K562 (cell line): ENCODE data around the gene NINL. TPM values are rescaled to one million over a fixed set of nuclear protein-coding genes. Genes with fewer than 3 reads are reported as not detected.

Source experiments
- ATAC-seq: fragments of 200-7000 bp; cut with Tn5 transposase; 3 replicates; pipeline ENCODE4 v1.9.1; 2020; ENCODE audit warnings: moderate library complexity
- BruUV-seq: library from RNA; stranded (reverse); fragments of 400-500 nt; replicated peaks from 2 replicates; lab custom pipeline; 2021; lab: Mats Ljungman, UMichigan
- CTCF ChIA-PET: fragments of 300-600 bp; formaldehyde crosslinking; extraction: SDS; loops from one replicate; lab custom pipeline; 2021; ENCODE audit warnings: low intra/inter-chr PET ratio; lab: Yijun Ruan, JAX
- POLR2A ChIA-PET: fragments of 300-600, 350-650 bp; sonication (Branson Sonifier 250); formaldehyde crosslinking; extraction: SDS; loops from one replicate; lab custom pipeline; 2021; ENCODE audit warnings: antibody characterized with exemption, inconsistent platforms; lab: Yijun Ruan, JAX
- DNase-seq, 4 experiments: peaks; one replicate each; pipeline versions ENCODE4 v3.0.0 to v3.0.0-alpha.2; 2011 to 2018; ENCODE audit warnings: low spot score in 3 of 4, mixed read lengths in 3 of 4; ENCODE audit errors: extremely low read depth in 1 of 4
- FAIRE-seq: peaks from 2 replicates; lab custom pipeline; 2011; peaks lifted over from hg19 to GRCh38; lab: Jason Lieb, UNC
- H2AFZ ChIP-seq: 2 replicates; pipeline ENCODE4 v1.6.0; 2011; ENCODE audit warnings: low read depth, low read length, control low read depth, inconsistent platforms
- H3K27ac ChIP-seq: fragments of 200-600 bp; 3 replicates; pipeline ENCODE4 v1.8.0; 2011; ENCODE audit warnings: low read depth, mild to moderate bottlenecking, control low read depth, inconsistent platforms, low read length, moderate library complexity, mixed read lengths; ENCODE audit errors: extremely low read depth
- H3K27me3 ChIP-seq, 2 experiments: fragments of 300-600 bp in 1 of 2; 2 replicates in 1 of 2; 3 replicates in 1 of 2; pipeline versions ENCODE4 v1.6.0 to v1.8.0; 2011; ENCODE audit warnings: inconsistent platforms in 2 of 2, low read length in 2 of 2, mild to moderate bottlenecking in 1 of 2, mixed read lengths in 1 of 2, moderate library complexity in 1 of 2; ENCODE audit not compliant: control insufficient read depth in 2 of 2, insufficient read depth in 2 of 2
- H3K36me3 ChIP-seq: fragments of 300-600 bp; 3 replicates; pipeline ENCODE4 v1.8.0; 2011; ENCODE audit warnings: mild to moderate bottlenecking, low read length, inconsistent platforms; ENCODE audit not compliant: control insufficient read depth, insufficient read depth
- H3K4me1 ChIP-seq, 2 experiments: fragments of 200-600 bp in 1 of 2; replicated peaks in 1 of 2; 2 replicates in 1 of 2; 3 replicates in 1 of 2; pipeline versions ENCODE4 v1.5.1 to v1.8.0; 2011; ENCODE audit warnings: inconsistent platforms in 2 of 2, low read length in 2 of 2, mild to moderate bottlenecking in 1 of 2, mixed read lengths in 1 of 2, moderate library complexity in 1 of 2; ENCODE audit not compliant: control insufficient read depth in 2 of 2, insufficient read depth in 2 of 2
- H3K4me2 ChIP-seq: 2 replicates; pipeline ENCODE4 v1.6.1; 2011; ENCODE audit warnings: low read length, control low read depth, inconsistent platforms, mixed read lengths; ENCODE audit not compliant: insufficient read depth
- H3K4me3 ChIP-seq: fragments of 200-600 bp; sonication (generic), shearing (Covaris generic); 2 replicates; pipeline ENCODE4 v1.5.1; 2016; ENCODE audit warnings: control low read depth, inconsistent platforms
- H3K79me2 ChIP-seq: fragments of 200-600 bp; 3 replicates; pipeline ENCODE4 v1.8.0; 2011; ENCODE audit warnings: low read length, inconsistent platforms; ENCODE audit not compliant: control insufficient read depth, insufficient read depth
- H3K9ac ChIP-seq, 2 experiments: 2 replicates each; pipeline versions ENCODE4 v1.6.0 to v1.6.1; 2011; ENCODE audit warnings: low read depth in 2 of 2, low read length in 2 of 2, control low read depth in 1 of 2, inconsistent platforms in 1 of 2, mild to moderate bottlenecking in 1 of 2, mixed read lengths in 1 of 2; ENCODE audit not compliant: insufficient read depth in 1 of 2
- H3K9me1 ChIP-seq: one replicate; pipeline ENCODE4 v1.6.0; 2011; ENCODE audit warnings: inconsistent platforms, mild to moderate bottlenecking, low read length, moderate library complexity; ENCODE audit not compliant: control insufficient read depth, insufficient read depth
- H3K9me3 ChIP-seq: replicated peaks from 2 replicates; pipeline ENCODE4 v1.5.1; 2011; ENCODE audit warnings: low read depth, low read length, inconsistent platforms; ENCODE audit not compliant: control insufficient read depth, insufficient read depth
- H4K20me1 ChIP-seq: replicated peaks from 2 replicates; pipeline ENCODE4 v1.6.1; 2011; ENCODE audit warnings: low read length, inconsistent platforms, mixed read lengths; ENCODE audit not compliant: control insufficient read depth, insufficient read depth
- GABPA ChIP-seq: fragments of 200-800 bp; sonication (Bioruptor generic); conservative IDR thresholded peaks from 2 replicates; pipeline ENCODE4 v1.6.1; 2016; ENCODE audit warnings: low read depth, missing genetic modification characterization, missing compliant biosample characterization
- JUNB ChIP-seq: fragments of 450-650 bp; formaldehyde crosslinking; conservative IDR thresholded peaks from 2 replicates; pipeline ENCODE4 v1.4.0; 2020; ENCODE audit warnings: mild to moderate bottlenecking
- POLR2AphosphoS5 ChIP-seq: IDR thresholded peaks from 2 replicates; pipeline ENCODE4 v1.6.1; 2011; ENCODE audit warnings: mild to moderate bottlenecking, low read depth, low read length, moderate library complexity; ENCODE audit not compliant: control insufficient read depth, insufficient read depth
- PTRF ChIP-seq: fragments of 450-650 bp; IDR thresholded peaks from 2 replicates; pipeline ENCODE4 v1.6.1; 2016; ENCODE audit warnings: mild to moderate bottlenecking, missing genetic modification characterization, missing compliant biosample characterization
- TAF9B ChIP-seq: fragments of 450-650 bp; IDR thresholded peaks from 2 replicates; pipeline ENCODE4 v1.6.1; 2018; ENCODE audit warnings: mild to moderate bottlenecking; ENCODE audit not compliant: partially characterized antibody
- THRAP3 ChIP-seq: fragments of 450-650 bp; IDR thresholded peaks from 2 replicates; pipeline ENCODE4 v1.6.1; 2016; ENCODE audit warnings: mild to moderate bottlenecking, inconsistent platforms, borderline replicate concordance
- ZSCAN32 ChIP-seq: fragments of 450-650 bp; formaldehyde crosslinking; IDR thresholded peaks from 2 replicates; pipeline ENCODE4 v1.4.0; 2020; ENCODE audit warnings: mild to moderate bottlenecking, moderate library complexity
- WGBS: fragments of 100-300 bp; shearing (Covaris generic); methylation state at CpG from one replicate; pipeline ENCODE4 v1.1.6; 2016; ENCODE audit warnings: low coverage, mixed read lengths; ENCODE audit not compliant: insufficient coverage; ENCODE audit errors: missing lambda C conversion rate; 5-methylcytosine and 5-hydroxymethylcytosine counted together
- in situ Hi-C: fragments of 300-500 bp; cut with MboI; formaldehyde crosslinking; loops from 4 replicates; pipeline ENCODE4 v1.15.0; 2018; ENCODE audit warnings: inconsistent platforms, mixed read lengths
- intact Hi-C: fragments of 100-400 bp; cut with micrococcal nuclease; formaldehyde crosslinking; loops from 2 replicates; pipeline ENCODE4 v1.14.2; 2022
- polyA plus RNA-seq, 8 experiments: library from polyadenylated mRNA; depleted of rRNA in 4 of 8; stranded (reverse) in 5 of 8; unstranded in 3 of 8; fragments of >200 nt; fragmentation: Nextera tagmentation in 2 of 8; fragmentation: Illumina TruSeq in 1 of 8; extraction: Ambion mirVana in 2 of 8; extraction: Trizol in 1 of 8; gene quantifications; 2 replicates each; pipeline versions ENCODE4 v1.2.1 to v1.2.3, GENCODE V29; 2011 to 2014; ENCODE audit warnings: inconsistent platforms in 1 of 8, missing spikeins in 1 of 8
- total RNA-seq, 7 experiments: library from RNA; depleted of rRNA in 6 of 7; stranded (reverse); fragments of >200 nt in 6 of 7; fragmentation: Illumina TruSeq in 2 of 7; extraction: Trizol in 2 of 7; gene quantifications; 2 replicates each; pipeline versions ENCODE4 v1.2.1 to v1.2.3, GENCODE V29; 2011 to 2021; ENCODE audit warnings: low replicate concordance in 1 of 7
- TF ChIP-seq, protein P1 (sequence below): fragments of 450-650 bp; IDR thresholded peaks from 2 replicates; pipeline ENCODE4 v1.7.0; 2016; ENCODE audit warnings: borderline replicate concordance

NINL gene
- total and polyA plus RNA-seq, 9 of the 15 experiments (the other 6 are each of a cell fraction or from before 2014, with no cell fraction given): 0.03 to 0.22 (median 0.05) TPM; not detected in 5

DNA sequence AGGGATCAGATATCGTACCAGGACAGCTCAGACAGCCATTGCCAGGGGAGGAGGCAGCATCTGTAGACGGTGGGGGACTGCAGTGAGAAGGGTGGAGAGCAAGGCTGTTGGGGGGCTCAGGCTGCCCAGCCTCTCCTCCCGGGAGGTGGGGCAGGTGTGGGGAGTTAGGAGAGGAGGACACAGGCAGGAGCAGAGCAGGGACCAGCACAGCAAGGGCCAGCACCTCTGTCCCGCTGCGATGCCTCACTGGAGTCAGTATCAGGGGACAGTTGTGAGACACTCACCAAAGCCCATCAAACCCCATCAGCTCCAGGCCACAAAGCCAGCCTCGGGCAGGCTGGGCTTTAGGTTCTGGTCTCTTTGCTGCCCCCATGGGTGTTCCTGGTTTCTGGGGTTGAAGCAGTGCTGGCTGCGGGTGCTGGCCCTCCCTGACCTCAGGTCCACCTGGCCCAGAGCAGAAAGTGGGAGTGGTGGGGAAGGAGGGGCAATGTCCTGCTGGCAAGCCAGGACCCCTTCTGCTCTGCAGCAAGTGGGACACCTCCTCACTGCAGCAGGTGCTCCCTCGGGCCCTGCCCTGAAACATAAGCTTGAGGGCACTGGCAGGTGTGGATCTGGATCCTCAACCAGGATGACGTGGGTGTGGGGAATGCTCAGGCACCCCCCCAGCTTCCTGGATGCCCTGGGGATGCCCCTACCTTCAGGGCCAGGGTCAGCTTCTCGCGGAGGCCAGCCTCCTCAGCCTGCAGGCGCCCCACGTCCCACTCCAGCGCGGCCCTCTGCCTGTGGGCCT lies 94.5 kb downstream of the NINL start:
- FAIRE-seq (no peak), ATAC-seq (no peak), DNase-seq (no peak)
- CTCF ChIA-PET: no interaction called here
- H2AFZ ChIP-seq: no peak overlapping the region
- H3K36me3 ChIP-seq: no peaks in the 10 kb centered on the region
- no peak overlapping the region for H3K9ac ChIP-seq
- no peaks in the 10 kb centered on the region for H3K9me3 ChIP-seq
- in situ Hi-C loops: no loop called here
- intact Hi-C loops: no loop called here
- TF ChIP-seq TAF9B: no peak
- TF ChIP-seq POLR2AphosphoS5: no peak
- no peak for TF ChIP-seq PTRF (tag)
- no peak for TF ChIP-seq ZSCAN32 (CRISPR knock-in tag)
- TF ChIP-seq THRAP3: no peak
- TF ChIP-seq, protein P1, sequence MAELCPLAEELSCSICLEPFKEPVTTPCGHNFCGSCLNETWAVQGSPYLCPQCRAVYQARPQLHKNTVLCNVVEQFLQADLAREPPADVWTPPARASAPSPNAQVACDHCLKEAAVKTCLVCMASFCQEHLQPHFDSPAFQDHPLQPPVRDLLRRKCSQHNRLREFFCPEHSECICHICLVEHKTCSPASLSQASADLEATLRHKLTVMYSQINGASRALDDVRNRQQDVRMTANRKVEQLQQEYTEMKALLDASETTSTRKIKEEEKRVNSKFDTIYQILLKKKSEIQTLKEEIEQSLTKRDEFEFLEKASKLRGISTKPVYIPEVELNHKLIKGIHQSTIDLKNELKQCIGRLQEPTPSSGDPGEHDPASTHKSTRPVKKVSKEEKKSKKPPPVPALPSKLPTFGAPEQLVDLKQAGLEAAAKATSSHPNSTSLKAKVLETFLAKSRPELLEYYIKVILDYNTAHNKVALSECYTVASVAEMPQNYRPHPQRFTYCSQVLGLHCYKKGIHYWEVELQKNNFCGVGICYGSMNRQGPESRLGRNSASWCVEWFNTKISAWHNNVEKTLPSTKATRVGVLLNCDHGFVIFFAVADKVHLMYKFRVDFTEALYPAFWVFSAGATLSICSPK: no peak
- TF ChIP-seq JUNB (CRISPR knock-in tag): no peak
- TF ChIP-seq GABPA: no peak
- TF ChIP-seq, all 486 proteins: peak for 0
- POLR2A ChIA-PET: interaction anchor here (0.5 kb wide), 1 partner anchor 206 kb away, joined by 3 read pairs; the partner anchor contains the start of gene ZNF337
- H3K4me1 ChIP-seq: 0 out of 5 replicates have a peak, but pooled peaks cover 0 to 3% of the 10 kb centered on the region in 2 experiments
- WGBS: 3% methylated on average over 13 of the region's 15 CpGs
- no TSS peak for BruUV-seq
- H3K4me3 ChIP-seq: no peak overlapping the region
- H3K79me2 ChIP-seq: no peaks in the 10 kb centered on the region
- H4K20me1 ChIP-seq: no peaks in the 10 kb centered on the region
- H3K27ac ChIP-seq: no peak overlapping the region
- H3K4me2 ChIP-seq: no peak overlapping the region
- no peaks in the 10 kb centered on the region for H3K9me1 ChIP-seq
- peaks cover 0 to 50% of the 10 kb centered on the region in 2 experiments; a peak in 4 of 5 replicates for H3K27me3 ChIP-seq
